SK-MEL-5 (cell line): ENCODE measurements around the gene SNRNP25. TPM values are rescaled to one million over a fixed set of nuclear protein-coding genes. Genes with fewer than 3 reads are reported as not detected.

Experiments used
- DNase-seq: peaks from one replicate; pipeline ENCODE4 v3.0.0-alpha.2; 2016; ENCODE audit warnings: low read depth, low spot score
- in situ Hi-C: cut with HindIII; loops from 2 replicates; pipeline ENCODE4 v1.10.0; 2016; ENCODE audit warnings: low sequenced_read_pairs, high pct_unique_total_duplicates, low pct_unique_long_range_greater_than_20kb
- total RNA-seq: library from RNA; depleted of rRNA; stranded (reverse); fragments of >200 nt; shearing (Covaris generic); gene quantifications from 2 replicates; pipeline ENCODE4 v1.2.3, GENCODE V29; 2014

SNRNP25 gene
- total RNA-seq, 1 experiment from 2014 or later = 26.0 TPM

GRCh38 chr16:71540-72401 lies 18.1 kb downstream of the SNRNP25 start:
- DNase-seq = peak; percentile 62
- in situ Hi-C loops = no loop called here

- DNase-seq = peak; percentile 37
- in situ Hi-C loops = no loop called here
These were observed 19.2 kb downstream of the SNRNP25 start, which contains the start of gene RHBDF1 for GRCh38 chr16:72561-73548. RHBDF1 (minus strand) TSS chr16:72631; CDS start chr16:65015, 7,616 bp downstream.

GRCh38 chr16:74051-74746 lies 20.6 kb downstream of the SNRNP25 start:
- in situ Hi-C loops = no loop called here
- no peak for DNase-seq

- in situ Hi-C loops = no loop called here
- no peak for DNase-seq
These were observed 21.2 kb downstream of the SNRNP25 start for GRCh38 chr16:74747-75334.

GRCh38 chr16:75580-76501 lies 22.2 kb downstream of the SNRNP25 start:
- peak; percentile 50 for DNase-seq
- in situ Hi-C loops = no loop called here

- in situ Hi-C loops = no loop called here
- DNase-seq = no peak
These were observed 23.1 kb downstream of the SNRNP25 start for GRCh38 chr16:76535-77272.

- no peak for DNase-seq
- in situ Hi-C loops = no loop called here
These were observed 23.7 kb downstream of the SNRNP25 start for GRCh38 chr16:77273-77806.

GRCh38 chr16:77807-78443 lies 24.3 kb downstream of the SNRNP25 start, which contains the start of gene MPG:
MPG (plus strand) TSS chr16:78225; CDS start chr16:78310, 85 bp downstream.
- DNase-seq = peak; percentile 74
- in situ Hi-C loops = no loop called here

- DNase-seq = no peak
- in situ Hi-C loops = no loop called here
These were observed 25.0 kb downstream of the SNRNP25 start for GRCh38 chr16:78444-79150.

- no peak for DNase-seq
- in situ Hi-C loops = no loop called here
These were observed 25.8 kb downstream of the SNRNP25 start for GRCh38 chr16:79151-80054.

GRCh38 chr16:83060-83603 lies 29.5 kb downstream of the SNRNP25 start:
- no peak for DNase-seq
- in situ Hi-C loops = no loop called here

GRCh38 chr16:83781-84615 lies 30.4 kb downstream of the SNRNP25 start:
- in situ Hi-C loops = no loop called here
- no peak for DNase-seq
